PC-9 (cell line): ENCODE data around the gene COL4A6. TPM values are rescaled to one million over a fixed set of nuclear protein-coding genes. Genes with fewer than 3 reads are reported as not detected.
A peak's percentile ranks its signal among the peaks of the same experiment; 100 is the strongest.

ENCODE experiments used
- BruUV-seq: library from RNA; stranded (reverse); fragments of 400-500 nt; replicated peaks from 2 replicates; lab custom pipeline; 2021; lab: Mats Ljungman, UMichigan
- CTCF ChIA-PET: fragments of 300-600 bp; sonication (Branson Sonifier 250); formaldehyde crosslinking; loops from one replicate; lab custom pipeline; 2022; ENCODE audit warnings: antibody characterized with exemption; lab: Charles Lee
- POLR2A ChIA-PET: fragments of 300-600 bp; sonication (Branson Sonifier 250); formaldehyde crosslinking; loops from one replicate; lab custom pipeline; 2022; ENCODE audit warnings: antibody characterized with exemption; ENCODE audit not compliant: unreplicated experiment; lab: Charles Lee
- DNase-seq, 2 experiments: peaks; one replicate each; pipeline versions ENCODE4 v3.0.0 to v3.0.0-alpha.2; 2015 to 2022; ENCODE audit warnings: mixed read lengths in 1 of 2
- H2AFZ ChIP-seq: fragments of 200-600 bp; sonication (generic); 2 replicates; pipeline ENCODE4 v1.8.1; 2017; ENCODE audit warnings: antibody characterized with exemption
- H3F3A ChIP-seq: fragments of 200-600 bp; sonication (generic); 2 replicates; pipeline ENCODE4 v1.8.1; 2017; ENCODE audit warnings: antibody characterized with exemption, mild to moderate bottlenecking, low read depth; ENCODE audit not compliant: insufficient read depth
- H3K27ac ChIP-seq: fragments of 200-600 bp; sonication (generic); 2 replicates; pipeline ENCODE4 v1.6.1; 2016; ENCODE audit warnings: mixed run types
- H3K27me3 ChIP-seq: fragments of 200-600 bp; sonication (generic); 2 replicates; pipeline ENCODE4 v1.6.1; 2016; ENCODE audit warnings: low read depth, mixed run types; ENCODE audit not compliant: insufficient read depth
- H3K36me3 ChIP-seq: fragments of 200-600 bp; sonication (generic); 2 replicates; pipeline ENCODE4 v1.6.1; 2016; ENCODE audit warnings: low read depth, mixed run types
- H3K4me1 ChIP-seq: fragments of 200-600 bp; sonication (generic); replicated peaks from 2 replicates; pipeline ENCODE4 v1.6.1; 2016; ENCODE audit warnings: mixed run types; ENCODE audit not compliant: insufficient read depth
- H3K4me2 ChIP-seq: fragments of 200-600 bp; sonication (generic); 2 replicates; pipeline ENCODE4 v1.6.1; 2017; ENCODE audit warnings: mixed run types
- H3K4me3 ChIP-seq: fragments of 200-600 bp; sonication (generic); 2 replicates; pipeline ENCODE4 v1.6.1; 2016; ENCODE audit warnings: mixed run types
- H3K79me2 ChIP-seq: fragments of 200-600 bp; sonication (generic); 2 replicates; pipeline ENCODE4 v1.6.1; 2017; ENCODE audit warnings: low read depth, mixed run types
- H3K9me2 ChIP-seq: fragments of 200-600 bp; sonication (generic); 2 replicates; pipeline ENCODE4 v1.8.1; 2017; ENCODE audit warnings: mild to moderate bottlenecking; ENCODE audit not compliant: insufficient read depth
- H3K9me3 ChIP-seq: fragments of 200-600 bp; sonication (generic); 2 replicates; pipeline ENCODE4 v1.8.1; 2016; ENCODE audit warnings: low read depth; ENCODE audit not compliant: insufficient read depth
- H4K20me1 ChIP-seq: fragments of 200-600 bp; sonication (generic); 2 replicates; pipeline ENCODE4 v1.8.1; 2017; ENCODE audit not compliant: insufficient read depth
- CTCF ChIP-seq: fragments of 200-600 bp; sonication (generic); conservative IDR thresholded peaks from 2 replicates; pipeline ENCODE4 v1.6.1; 2017; ENCODE audit warnings: mixed run types, antibody characterized with exemption, mild to moderate bottlenecking, moderate library complexity
- EZH2 ChIP-seq: fragments of 200-600 bp; sonication (generic); IDR thresholded peaks from 2 replicates; pipeline ENCODE4 v1.8.0; 2017; ENCODE audit warnings: antibody characterized with exemption, low read depth
- intact Hi-C: fragments of 100-400 bp; cut with micrococcal nuclease; formaldehyde crosslinking; loops from one replicate; pipeline ENCODE4 v1.10.0; 2022; ENCODE audit not compliant: unreplicated experiment
- total RNA-seq: library from RNA; stranded (reverse); gene quantifications from 2 replicates; pipeline ENCODE4 v1.2.3, GENCODE V29; 2021

The COL4A6 gene
- total RNA-seq, 1 experiment from 2014 or later = 15.5 TPM

GRCh38 chrX:108399418-108400165, 38.6 kb downstream of the COL4A6 start:
- Histone ChIP-seq H2AFZ (no peak overlapping the region), H4K20me1 (no peaks in the 10 kb centered on the region), H3F3A (peaks cover 53% of the 10 kb centered on the region), H3K9me2 (no peaks in the 10 kb centered on the region), H3K79me2 (no peaks in the 10 kb centered on the region), H3K36me3 (no peaks in the 10 kb centered on the region), H3K27ac (peak overlapping the region; percentile 88), H3K9me3 (no peaks in the 10 kb centered on the region), H3K4me3 (0 out of 2 replicates have a peak overlapping the region, but pooled peaks have one; percentile 15), H3K27me3 (no peaks in the 10 kb centered on the region), H3K4me1 (peaks cover 62% of the 10 kb centered on the region), H3K4me2 (peak overlapping the region; percentile 70)
- CTCF ChIA-PET = no interaction called here
- no TSS peak for BruUV-seq
- POLR2A ChIA-PET = no interaction called here
- intact Hi-C loops = loop anchor here (5.0 kb wide), 1 partner anchor 1998 kb away; no protein-coding TSS in a partner anchor
- TF ChIP-seq EZH2 (no peak), CTCF (no peak)
- peak; percentile 10 to 70 for DNase-seq

GRCh38 chrX:108397627-108398391, 40.4 kb downstream of the COL4A6 start:
- ChIA-PET POLR2A (no interaction called here), CTCF (no interaction called here)
- Histone ChIP-seq H3K27ac (peak overlapping the region; percentile 88), H3F3A (peaks cover 53% of the 10 kb centered on the region), H2AFZ (no peak overlapping the region), H3K79me2 (no peaks in the 10 kb centered on the region), H3K36me3 (no peaks in the 10 kb centered on the region), H3K27me3 (no peaks in the 10 kb centered on the region), H3K9me2 (no peaks in the 10 kb centered on the region), H3K9me3 (no peaks in the 10 kb centered on the region), H3K4me2 (peak overlapping the region; percentile 70), H4K20me1 (no peaks in the 10 kb centered on the region), H3K4me3 (peak overlapping the region; percentile 21; the same call in 1 of the 2 replicates), H3K4me1 (peaks cover 62% of the 10 kb centered on the region)
- TF ChIP-seq CTCF = no peak
- no peak for TF ChIP-seq EZH2
- intact Hi-C loops = loop anchor here (1.0 to 5.0 kb wide), 2 partner anchors 41 to 1999 kb away; partner anchors contain the start of gene COL4A5
- peak; percentile 37 to 84 for DNase-seq
- no TSS peak for BruUV-seq

- H3K79me2 ChIP-seq = no peaks in the 10 kb centered on the region
- no peaks in the 10 kb centered on the region for H3K9me2 ChIP-seq
- TSS peak; percentile 87 for BruUV-seq
- TF ChIP-seq CTCF = no peak
- no peak for TF ChIP-seq EZH2
- POLR2A ChIA-PET = no interaction called here
- H3F3A ChIP-seq = peaks cover 53% of the 10 kb centered on the region
- no peak for DNase-seq
- no peaks in the 10 kb centered on the region for H3K9me3 ChIP-seq
- H3K27me3 ChIP-seq = no peaks in the 10 kb centered on the region
- intact Hi-C loops = loop anchor here (1.0 to 5.0 kb wide), 3 partner anchors 84 to 2000 kb away; no protein-coding TSS in a partner anchor
- CTCF ChIA-PET = no interaction called here
- H3K36me3 ChIP-seq = no peaks in the 10 kb centered on the region
- H3K4me2 ChIP-seq = peak overlapping the region; percentile 70
- H2AFZ ChIP-seq = no peak overlapping the region
- peaks cover 62% of the 10 kb centered on the region for H3K4me1 ChIP-seq
- peak overlapping the region; percentile 21; the same call in 1 of the 2 replicates for H3K4me3 ChIP-seq
- no peaks in the 10 kb centered on the region for H4K20me1 ChIP-seq
- H3K27ac ChIP-seq = peak overlapping the region; percentile 88
Measured at GRCh38 chrX:108396986-108397385, 41.2 kb downstream of the COL4A6 start.
